NB4 (cell line): ENCODE data around the gene KCNT2.

Experiments used
- DNase-seq: peaks from one replicate; pipeline ENCODE4 v3.0.0; 2010; ENCODE audit warnings: low read depth
- H3K4me3 ChIP-seq: one replicate; pipeline ENCODE4 v1.5.1; 2011; ENCODE audit warnings: mild to moderate bottlenecking, low read depth, low read length, moderate library complexity
- CTCF ChIP-seq: IDR thresholded peaks from one replicate; pipeline ENCODE4 v1.5.1; 2012; ENCODE audit warnings: low read depth, low read length
- MYC ChIP-seq: IDR thresholded peaks from 2 replicates; pipeline ENCODE4 v1.6.1; 2011; ENCODE audit warnings: low read depth, low read length
- POLR2A ChIP-seq: IDR thresholded peaks from 2 replicates; pipeline ENCODE4 v1.6.1; 2011; ENCODE audit warnings: mild to moderate bottlenecking; ENCODE audit not compliant: insufficient read length; ENCODE audit errors: extremely low read depth
- TF ChIP-seq, protein P1 (sequence below): IDR thresholded peaks from 2 replicates; pipeline ENCODE4 v1.6.1; 2011; ENCODE audit warnings: low read depth, low read length

The KCNT2 gene

GRCh38 chr1:196193896-196194559, 414.2 kb downstream of the KCNT2 start:
- no peak overlapping the region for H3K4me3 ChIP-seq
- peak; percentile 23 for DNase-seq
- TF ChIP-seq POLR2A: no peak
- no peak for TF ChIP-seq CTCF
- TF ChIP-seq MYC: no peak
- TF ChIP-seq, protein P1, sequence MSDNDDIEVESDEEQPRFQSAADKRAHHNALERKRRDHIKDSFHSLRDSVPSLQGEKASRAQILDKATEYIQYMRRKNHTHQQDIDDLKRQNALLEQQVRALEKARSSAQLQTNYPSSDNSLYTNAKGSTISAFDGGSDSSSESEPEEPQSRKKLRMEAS: no peak

GRCh38 chr1:196183941-196184340, 424.3 kb downstream of the KCNT2 start:
- TF ChIP-seq POLR2A (no peak), CTCF (no peak), MYC (no peak)
- TF ChIP-seq, protein P1: no peak
- no peak overlapping the region for H3K4me3 ChIP-seq
- no peak for DNase-seq

DNA sequence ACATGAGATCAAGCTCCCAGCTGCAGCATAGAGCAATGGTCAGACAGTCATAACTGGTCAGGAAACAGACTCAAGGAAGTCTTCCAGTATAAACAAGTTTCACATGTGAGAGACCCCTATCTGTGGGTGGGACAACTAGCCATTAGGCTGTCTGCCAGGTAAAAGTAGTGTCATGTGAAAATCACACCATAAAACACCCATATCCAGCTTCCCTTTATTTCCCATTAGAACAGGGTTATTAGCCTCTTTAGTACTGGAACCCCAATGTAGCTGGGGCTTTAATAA, 426.7 kb downstream of the KCNT2 start:
- DNase-seq: no peak
- TF ChIP-seq CTCF (no peak), POLR2A (no peak), MYC (no peak)
- TF ChIP-seq, protein P1: no peak

DNA sequence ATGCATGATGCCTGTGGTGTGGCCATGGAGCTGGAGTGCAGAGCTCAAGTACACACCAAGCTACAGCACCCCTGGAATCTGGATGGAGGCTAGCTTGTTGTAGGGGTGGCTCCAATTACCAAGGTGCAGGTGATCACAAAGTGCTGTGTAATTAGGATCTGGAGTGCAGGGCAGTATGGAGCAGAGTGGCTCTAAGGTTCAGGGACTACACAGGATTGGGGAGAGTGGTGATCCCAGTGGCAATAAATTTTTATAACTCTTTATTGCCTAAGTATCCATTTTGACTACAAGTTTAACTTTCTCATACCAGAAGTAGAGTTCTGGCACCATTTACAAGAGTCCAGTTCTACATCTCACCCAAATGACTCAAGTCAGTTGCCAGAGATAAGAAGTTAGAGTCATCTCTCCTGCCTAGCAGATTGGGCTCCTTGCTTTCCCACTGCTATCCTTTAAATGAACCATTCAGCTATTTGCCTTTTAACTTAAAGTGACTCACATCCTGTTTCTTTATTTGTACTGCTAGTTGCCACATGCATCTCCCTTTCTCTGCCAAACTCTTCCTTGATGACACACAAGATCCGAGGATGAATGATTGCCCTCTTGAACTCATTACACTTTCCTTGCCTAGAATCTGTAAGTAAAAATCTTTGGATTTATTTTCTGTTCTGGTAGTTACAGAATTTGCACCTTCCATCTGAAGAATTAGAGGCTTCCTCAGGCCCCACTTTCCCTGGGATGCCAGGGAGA, 427.2 kb downstream of the KCNT2 start:
- peak; percentile 52 for DNase-seq

More for the DNA sequence above, 426.7 kb downstream of the KCNT2 start:
- no peak overlapping the region for H3K4me3 ChIP-seq

GRCh38 chr1:196178083-196178635, 430.1 kb downstream of the KCNT2 start:
- TF ChIP-seq POLR2A (no peak), MYC (no peak), CTCF (no peak)
- TF ChIP-seq, protein P1: no peak
- no peak for DNase-seq
- no peak overlapping the region for H3K4me3 ChIP-seq

More for the DNA sequence above, 427.2 kb downstream of the KCNT2 start:
- TF ChIP-seq CTCF (no peak), MYC (no peak), POLR2A (no peak)
- TF ChIP-seq, protein P1: no peak
- H3K4me3 ChIP-seq: no peak overlapping the region
